Naive thymus-derived CD4-positive, alpha-beta T cell (primary cell): Measurements from ENCODE around the gene ZBP1. TPM values are rescaled to one million over a fixed set of nuclear protein-coding genes. Genes with fewer than 3 reads are reported as not detected.

Experiments used
- ATAC-seq: fragments of 150-1000 bp; cut with Tn5 transposase; 2 replicates; pipeline ENCODE4 v1.10.0; 2021; ENCODE audit warnings: mild to moderate bottlenecking, moderate library complexity
- CTCF ChIA-PET: fragments of 350-600 bp; sonication (Branson Sonifier 250); formaldehyde crosslinking; loops from one replicate; lab custom pipeline; 2021; ENCODE audit warnings: antibody characterized with exemption; lab: Charles Lee
- POLR2A ChIA-PET: fragments of 350-600 bp; sonication (Branson Sonifier 250); formaldehyde crosslinking; loops from one replicate; lab custom pipeline; 2021; ENCODE audit warnings: antibody characterized with exemption, inconsistent platforms; lab: Charles Lee
- DNase-seq, 9 donors: peaks; one replicate each; pipeline versions ENCODE4 v3.0.0 to v3.0.0-alpha.2; 2020 to 2022; ENCODE audit warnings: mixed read lengths in 1 of 9
- H3K27ac ChIP-seq: one replicate; pipeline ENCODE4 v1.7.0; 2013; ENCODE audit warnings: mild to moderate bottlenecking, low read depth, low read length, moderate library complexity
- H3K27me3 ChIP-seq, 2 donors: one replicate each; pipeline ENCODE4 v1.7.0; 2013; ENCODE audit warnings: low read length in 2 of 2, mild to moderate bottlenecking in 2 of 2, moderate library complexity in 2 of 2; ENCODE audit not compliant: control insufficient read depth in 2 of 2, insufficient read depth in 2 of 2
- H3K36me3 ChIP-seq, 3 experiments: 1 replicate in 2 of 3; 2 replicates in 1 of 3; pipeline ENCODE4 v1.7.0; 2013; ENCODE audit warnings: low read length in 3 of 3, mild to moderate bottlenecking in 3 of 3, moderate library complexity in 1 of 3; ENCODE audit not compliant: insufficient read depth in 3 of 3, control insufficient read depth in 2 of 3
- H3K4me1 ChIP-seq, 2 donors: one replicate each; pipeline ENCODE4 v1.7.0; 2013; ENCODE audit warnings: low read length in 2 of 2, mild to moderate bottlenecking in 2 of 2, moderate library complexity in 1 of 2; ENCODE audit not compliant: control insufficient read depth in 2 of 2, insufficient read depth in 2 of 2
- H3K4me3 ChIP-seq: 2 replicates; pipeline ENCODE4 v1.7.0; 2013; ENCODE audit warnings: mild to moderate bottlenecking, low read length
- H3K9me3 ChIP-seq, 3 experiments: 1 replicate in 2 of 3; 2 replicates in 1 of 3; pipeline ENCODE4 v1.7.0; 2013; ENCODE audit warnings: low read length in 3 of 3; ENCODE audit not compliant: control insufficient read depth in 2 of 3
- H3K27ac Mint-ChIP-seq, 9 donors: one replicate each; pipeline ENCODE4 v1.8.0; 2020 to 2022; ENCODE audit warnings: mixed read lengths in 9 of 9, mild to moderate bottlenecking in 8 of 9, moderate library complexity in 5 of 9, inconsistent platforms in 2 of 9
- H3K27me3 Mint-ChIP-seq, 5 donors: one replicate each; pipeline ENCODE4 v1.8.0; 2021 to 2022; ENCODE audit warnings: mixed read lengths in 5 of 5, mild to moderate bottlenecking in 1 of 5
- H3K36me3 Mint-ChIP-seq, 5 donors: one replicate each; pipeline ENCODE4 v1.8.0; 2020 to 2022; ENCODE audit warnings: mixed read lengths in 5 of 5, mild to moderate bottlenecking in 3 of 5, inconsistent platforms in 1 of 5
- H3K4me1 Mint-ChIP-seq, 7 donors: one replicate each; pipeline ENCODE4 v1.8.0; 2020 to 2022; ENCODE audit warnings: mixed read lengths in 7 of 7, mild to moderate bottlenecking in 3 of 7, inconsistent platforms in 1 of 7
- H3K4me3 Mint-ChIP-seq, 10 donors: one replicate each; pipeline ENCODE4 v1.8.0; 2020 to 2022; ENCODE audit warnings: mild to moderate bottlenecking in 10 of 10, mixed read lengths in 10 of 10, moderate library complexity in 6 of 10, inconsistent platforms in 2 of 10
- H3K9me3 Mint-ChIP-seq, 11 donors: one replicate each; pipeline ENCODE4 v1.8.0; 2020 to 2022; ENCODE audit warnings: mixed read lengths in 11 of 11, mild to moderate bottlenecking in 4 of 11, inconsistent platforms in 1 of 11, moderate library complexity in 1 of 11
- intact Hi-C, 2 donors: fragments of 100-400 bp; cut with micrococcal nuclease; formaldehyde crosslinking; loops; one replicate each; pipeline ENCODE4 v1.15.1; 2023
- polyA plus RNA-seq, 2 donors: library from polyadenylated mRNA; unstranded; fragments of 300-500 nt; fragmentation: Illumina TruSeq; gene quantifications; one replicate each; pipeline ENCODE4 v1.2.3, GENCODE V29; 2021
- total RNA-seq, 6 experiments: library from RNA in 5 of 6; stranded (reverse) in 5 of 6; gene quantifications; 1 replicate in 5 of 6; 2 replicates in 1 of 6; pipeline ENCODE4 v1.2.3 and lab custom pipeline; 2021 to 2026

Gene ZBP1
- total and polyA plus RNA-seq, 7 experiments from 2014 or later = 5.9 to 27.9 (median 10.4) TPM

DNA sequence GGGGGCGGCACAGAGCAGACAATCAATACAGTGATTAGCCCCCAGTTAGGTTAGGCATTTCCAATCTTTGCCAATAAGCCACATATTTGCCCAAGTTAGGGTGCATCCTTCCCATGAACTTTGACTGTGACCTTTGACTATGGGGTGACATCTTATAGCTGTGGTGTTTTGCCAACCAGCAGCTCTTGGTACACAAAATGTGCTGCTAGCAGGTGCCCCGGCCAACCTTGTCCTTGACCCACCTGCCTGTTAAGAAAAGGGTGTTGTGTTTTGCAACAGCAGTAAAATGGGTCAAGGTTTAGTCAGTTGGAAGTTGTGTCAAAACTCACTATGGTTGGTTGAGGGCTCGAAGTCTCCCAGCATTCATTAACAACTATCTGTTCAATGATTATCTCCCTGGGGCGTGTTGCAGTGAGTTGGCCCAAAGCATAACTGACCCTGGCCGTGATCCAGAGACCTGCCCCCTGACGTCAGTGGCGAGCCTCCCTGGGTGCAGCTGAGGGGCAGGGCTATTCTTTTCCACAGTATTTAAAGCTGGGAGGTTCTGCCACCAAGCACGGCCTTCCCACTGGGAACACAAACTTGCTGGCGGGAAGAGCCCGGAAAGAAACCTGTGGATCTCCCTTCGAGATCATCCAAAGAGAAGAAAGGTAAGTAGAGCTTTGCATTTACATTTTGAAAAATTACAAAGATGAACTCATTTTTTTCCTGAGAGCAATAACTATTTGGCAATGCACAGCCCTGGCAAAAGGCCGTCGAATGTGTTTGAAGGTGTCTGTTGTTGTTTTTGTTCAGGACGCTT, 59.5 kb downstream of the ZBP1 start, which contains the start of gene PCK1:
Gene PCK1, plus strand, starts transcription at position 557 of the 802 bp plus-strand sequence. CDS start 302 bp downstream, outside the sequence.
- no peaks in the 10 kb centered on the region for H3K4me1 ChIP-seq
- H3K4me3 Mint-ChIP-seq = no peak within 1 kb of the TSS
- peaks cover 0 to 5% of the 10 kb centered on the region in 2 donors for H3K27me3 ChIP-seq
- no peaks in the 10 kb centered on the region for H3K9me3 ChIP-seq
- no peaks in the 10 kb centered on the region for H3K36me3 Mint-ChIP-seq
- no peaks in the 10 kb centered on the region for H3K36me3 ChIP-seq
- CTCF ChIA-PET = no interaction called here
- H3K9me3 Mint-ChIP-seq = peaks cover 0 to 2% (median 0%) of the 10 kb centered on the region in 11 donors
- no peak within 1 kb of the TSS for H3K4me3 ChIP-seq
- intact Hi-C loops = no loop called here
- ATAC-seq (no peak), DNase-seq (no peak)
- H3K27ac Mint-ChIP-seq = no peak within 1 kb of the TSS
- H3K4me1 Mint-ChIP-seq = no peaks in the 10 kb centered on the region
- POLR2A ChIA-PET = no interaction called here
- peaks cover 6 to 29% (median 26%) of the 10 kb centered on the region in 5 donors for H3K27me3 Mint-ChIP-seq
- H3K27ac ChIP-seq = no peak within 1 kb of the TSS

GRCh38 chr20:57559658-57560553, 60.3 kb downstream of the ZBP1 start:
- DNase-seq = no peak
- peaks cover 2 to 29% (median 26%) of the 10 kb centered on the region in 5 donors for H3K27me3 Mint-ChIP-seq
- no peak overlapping the region for H3K4me3 Mint-ChIP-seq
- H3K4me1 Mint-ChIP-seq = no peaks in the 10 kb centered on the region
- no peaks in the 10 kb centered on the region for H3K4me1 ChIP-seq
- H3K27ac Mint-ChIP-seq = no peak overlapping the region
- no peaks in the 10 kb centered on the region for H3K9me3 ChIP-seq
- CTCF ChIA-PET = no interaction called here
- peaks cover 0 to 5% of the 10 kb centered on the region in 2 donors for H3K27me3 ChIP-seq
- intact Hi-C loops = no loop called here
- ATAC-seq = no peak
- POLR2A ChIA-PET = no interaction called here
- H3K36me3 ChIP-seq = no peaks in the 10 kb centered on the region
- no peaks in the 10 kb centered on the region for H3K36me3 Mint-ChIP-seq
- peaks cover 0 to 2% (median 0%) of the 10 kb centered on the region in 11 donors for H3K9me3 Mint-ChIP-seq
- no peak overlapping the region for H3K4me3 ChIP-seq
- H3K27ac ChIP-seq = no peak overlapping the region

DNA sequence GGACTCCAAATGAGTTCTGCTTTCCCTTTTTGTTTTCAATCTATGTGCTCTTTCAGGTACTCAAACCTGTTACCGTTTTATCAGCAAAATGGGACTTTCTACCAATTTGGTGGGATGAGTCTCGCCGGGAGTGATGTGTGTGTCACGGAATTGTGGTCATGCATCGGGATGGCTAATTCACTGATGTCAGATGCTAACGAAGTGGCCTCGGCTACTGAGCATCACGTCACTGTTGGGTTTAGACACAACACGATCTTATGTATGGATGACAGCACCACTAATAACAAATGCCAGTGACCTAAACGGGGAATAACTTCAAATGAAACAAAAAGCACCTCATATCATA, 61.0 kb downstream of the ZBP1 start:
- Histone ChIP-seq H3K27ac (no peak overlapping the region), H3K27me3 (peaks cover 0 to 5% of the 10 kb centered on the region in 2 donors), H3K36me3 (no peaks in the 10 kb centered on the region), H3K9me3 (no peaks in the 10 kb centered on the region), H3K4me3 (no peak overlapping the region), H3K4me1 (no peaks in the 10 kb centered on the region)
- Mint-ChIP-seq H3K27ac (no peak overlapping the region), H3K27me3 (peaks cover 2 to 29% (median 21%) of the 10 kb centered on the region in 5 donors), H3K36me3 (no peaks in the 10 kb centered on the region), H3K4me1 (no peaks in the 10 kb centered on the region), H3K4me3 (no peak overlapping the region), H3K9me3 (peaks cover 0 to 2% (median 0%) of the 10 kb centered on the region in 11 donors)
- ATAC-seq = no peak
- ChIA-PET POLR2A (no interaction called here), CTCF (no interaction called here)
- DNase-seq = no peak
- intact Hi-C loops = no loop called here

DNA sequence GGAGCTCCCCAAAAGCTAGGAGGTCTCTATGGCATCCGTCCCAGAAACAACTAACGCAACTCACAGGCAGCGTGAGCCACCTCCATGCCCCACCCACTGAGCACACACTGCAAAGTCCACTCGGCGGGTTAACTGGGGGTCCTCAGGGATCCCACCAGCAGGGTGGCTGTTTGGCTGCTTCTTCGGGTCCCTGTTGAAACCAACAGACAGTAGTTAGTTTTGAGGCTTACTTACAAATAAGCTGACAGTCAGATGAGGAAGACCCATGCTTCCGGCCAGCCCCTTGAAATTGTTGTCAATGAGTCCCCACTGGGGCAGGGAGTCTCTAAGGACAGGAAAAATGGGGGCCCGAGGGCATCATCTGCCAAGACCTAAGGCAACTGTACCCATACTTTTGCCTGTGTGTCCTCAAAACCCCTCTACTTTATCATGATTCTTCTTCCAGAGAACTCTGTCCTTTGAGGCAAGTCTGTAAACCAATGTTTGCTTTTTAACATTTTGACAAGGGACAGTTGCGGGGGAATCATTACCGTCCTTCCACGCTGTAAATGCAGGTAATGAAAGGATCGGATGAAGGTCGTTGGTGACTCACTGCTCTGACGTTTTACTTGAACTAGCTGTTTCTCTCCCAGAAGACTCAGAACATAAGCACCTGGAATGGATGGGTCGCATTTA, 61.5 kb downstream of the ZBP1 start:
- Mint-ChIP-seq H3K27ac (no peak overlapping the region), H3K27me3 (peaks cover 2 to 29% (median 25%) of the 10 kb centered on the region in 5 donors), H3K36me3 (no peaks in the 10 kb centered on the region), H3K4me3 (no peak overlapping the region), H3K4me1 (no peaks in the 10 kb centered on the region), H3K9me3 (peaks cover 0 to 2% (median 0%) of the 10 kb centered on the region in 11 donors)
- no peaks in the 10 kb centered on the region for H3K9me3 ChIP-seq
- CTCF ChIA-PET = no interaction called here
- H3K27ac ChIP-seq = no peak overlapping the region
- POLR2A ChIA-PET = no interaction called here
- no peak overlapping the region for H3K4me3 ChIP-seq
- no peaks in the 10 kb centered on the region for H3K36me3 ChIP-seq
- no peak for DNase-seq
- H3K4me1 ChIP-seq = no peaks in the 10 kb centered on the region
- intact Hi-C loops = no loop called here
- peaks cover 0 to 5% of the 10 kb centered on the region in 2 donors for H3K27me3 ChIP-seq
- ATAC-seq = no peak

GRCh38 chr20:57557926-57558613, 62.2 kb downstream of the ZBP1 start:
- no peaks in the 10 kb centered on the region for H3K36me3 Mint-ChIP-seq
- no peak overlapping the region for H3K27ac Mint-ChIP-seq
- Histone ChIP-seq H3K9me3 (no peaks in the 10 kb centered on the region), H3K4me3 (no peak overlapping the region), H3K36me3 (no peaks in the 10 kb centered on the region), H3K27me3 (peaks cover 0 to 5% of the 10 kb centered on the region in 2 donors), H3K27ac (no peak overlapping the region), H3K4me1 (no peaks in the 10 kb centered on the region)
- peaks cover 0 to 2% (median 0%) of the 10 kb centered on the region in 11 donors for H3K9me3 Mint-ChIP-seq
- ATAC-seq (no peak), DNase-seq (no peak)
- peaks cover 2 to 29% (median 25%) of the 10 kb centered on the region in 5 donors for H3K27me3 Mint-ChIP-seq
- POLR2A ChIA-PET = no interaction called here
- intact Hi-C loops = no loop called here
- H3K4me1 Mint-ChIP-seq = no peaks in the 10 kb centered on the region
- CTCF ChIA-PET = no interaction called here
- no peak overlapping the region for H3K4me3 Mint-ChIP-seq

DNA sequence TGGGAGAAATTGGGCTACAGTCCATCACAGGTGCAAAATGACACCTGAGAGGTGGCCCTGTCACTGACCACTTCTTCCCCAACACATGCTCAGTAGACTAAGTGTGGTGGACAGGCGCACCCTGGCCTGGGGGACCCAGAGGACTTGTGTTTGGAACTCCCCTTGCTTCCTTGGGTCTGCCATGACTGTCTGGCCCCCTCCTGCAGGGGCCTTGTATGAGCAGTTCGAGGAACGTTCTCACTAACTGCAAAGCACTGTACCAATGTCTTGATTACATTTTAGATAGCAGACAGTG, 63.3 kb downstream of the ZBP1 start:
- Mint-ChIP-seq H3K4me1 (no peaks in the 10 kb centered on the region), H3K4me3 (no peak overlapping the region), H3K27me3 (peaks cover 2 to 26% (median 24%) of the 10 kb centered on the region in 5 donors), H3K36me3 (no peaks in the 10 kb centered on the region), H3K27ac (no peak overlapping the region), H3K9me3 (peaks cover 0 to 2% (median 0%) of the 10 kb centered on the region in 11 donors)
- Histone ChIP-seq H3K36me3 (no peaks in the 10 kb centered on the region), H3K27ac (no peak overlapping the region), H3K27me3 (peaks cover 0 to 5% of the 10 kb centered on the region in 2 donors), H3K4me3 (no peak overlapping the region), H3K4me1 (no peaks in the 10 kb centered on the region), H3K9me3 (no peaks in the 10 kb centered on the region)
- DNase-seq (no peak), ATAC-seq (no peak)
- CTCF ChIA-PET = interaction anchor here (0.6 kb wide), 1 partner anchor 12 kb away, joined by 3 read pairs; no protein-coding TSS in a partner anchor
- intact Hi-C loops = no loop called here
- POLR2A ChIA-PET = no interaction called here
